Neural progenitor cell (in vitro differentiated cells): Measurements from ENCODE around the gene PCDH15. TPM values are rescaled to one million over a fixed set of nuclear protein-coding genes. Genes with fewer than 3 reads are reported as not detected.

Experiments used
- DNase-seq: peaks from one replicate; pipeline ENCODE4 v3.0.0-alpha.2; 2016; ENCODE audit warnings: low spot score
- H2AFZ ChIP-seq: fragments of 200-600 bp; sonication (generic); replicated peaks from 2 replicates; pipeline ENCODE4 v1.6.1; 2016; ENCODE audit warnings: antibody characterized with exemption
- H3F3A ChIP-seq: fragments of 200-600 bp; sonication (generic); 2 replicates; pipeline ENCODE4 v1.6.1; 2016; ENCODE audit warnings: antibody characterized with exemption, low read depth
- H3K27ac ChIP-seq: fragments of 200-600 bp; sonication (generic); 2 replicates; pipeline ENCODE4 v1.5.1; 2016; ENCODE audit warnings: mild to moderate bottlenecking
- H3K27me3 ChIP-seq: fragments of 200-600 bp; sonication (generic); 2 replicates; pipeline ENCODE4 v1.6.1; 2016; ENCODE audit warnings: mild to moderate bottlenecking, moderate library complexity
- H3K36me3 ChIP-seq: fragments of 200-600 bp; sonication (generic); 2 replicates; pipeline ENCODE4 v1.5.1; 2016
- H3K4me1 ChIP-seq: fragments of 200-600 bp; sonication (generic); 2 replicates; pipeline ENCODE4 v1.6.1; 2016; ENCODE audit warnings: mixed run types
- H3K4me2 ChIP-seq: fragments of 200-600 bp; sonication (generic); 2 replicates; pipeline ENCODE4 v1.6.1; 2016
- H3K4me3 ChIP-seq: fragments of 200-600 bp; sonication (generic); 2 replicates; pipeline ENCODE4 v1.5.1; 2016
- H3K79me2 ChIP-seq: fragments of 200-600 bp; sonication (generic); 2 replicates; pipeline ENCODE4 v1.6.1; 2016; ENCODE audit warnings: low read depth
- H3K9ac ChIP-seq: fragments of 200-600 bp; sonication (generic); 2 replicates; pipeline ENCODE4 v1.6.1; 2016
- H3K9me3 ChIP-seq: fragments of 200-600 bp; sonication (generic); 2 replicates; pipeline ENCODE4 v1.5.1; 2016; ENCODE audit warnings: low read depth
- H4K20me1 ChIP-seq: fragments of 200-600 bp; sonication (generic); 2 replicates; pipeline ENCODE4 v1.6.1; 2016; ENCODE audit warnings: low read depth
- H3K27ac Mint-ChIP-seq: 3 replicates; pipeline ENCODE4 v1.8.0; 2021; ENCODE audit warnings: mixed read lengths
- H3K27me3 Mint-ChIP-seq: 2 replicates; pipeline ENCODE4 v1.8.0; 2022; ENCODE audit warnings: low read depth, mild to moderate bottlenecking, inconsistent platforms, moderate library complexity, mixed read lengths; ENCODE audit not compliant: insufficient read depth
- H3K36me3 Mint-ChIP-seq: 3 replicates; pipeline ENCODE4 v1.8.0; 2021; ENCODE audit warnings: mixed read lengths
- H3K4me1 Mint-ChIP-seq: 3 replicates; pipeline ENCODE4 v1.8.0; 2021; ENCODE audit warnings: mixed read lengths
- H3K4me3 Mint-ChIP-seq: 3 replicates; pipeline ENCODE4 v1.8.0; 2021; ENCODE audit warnings: mild to moderate bottlenecking, moderate library complexity, mixed read lengths
- H3K9me3 Mint-ChIP-seq: 3 replicates; pipeline ENCODE4 v1.8.0; 2020; ENCODE audit warnings: mixed read lengths
- CTCF ChIP-seq: fragments of 200-600 bp; sonication (generic); IDR thresholded peaks from 2 replicates; pipeline ENCODE4 v1.5.1; 2017; ENCODE audit warnings: antibody characterized with exemption, mild to moderate bottlenecking
- EZH2 ChIP-seq: fragments of 200-600 bp; sonication (generic); IDR thresholded peaks from 2 replicates; pipeline ENCODE4 v1.6.1; 2017; ENCODE audit warnings: antibody characterized with exemption, mild to moderate bottlenecking, moderate library complexity
- EZH2phosphoT487 ChIP-seq: fragments of 200-600 bp; sonication (generic); IDR thresholded peaks from 2 replicates; pipeline ENCODE4 v1.6.1; 2017; ENCODE audit warnings: antibody characterized with exemption
- total RNA-seq: library from RNA; depleted of rRNA; stranded (reverse); fragments of >200 nt; gene quantifications from 2 replicates; pipeline ENCODE4 v1.2.3, GENCODE V29; 2015; ENCODE audit warnings: low replicate concordance

PCDH15 gene
- total RNA-seq, 1 donor from 2014 or later, result 0.17 TPM

DNA sequence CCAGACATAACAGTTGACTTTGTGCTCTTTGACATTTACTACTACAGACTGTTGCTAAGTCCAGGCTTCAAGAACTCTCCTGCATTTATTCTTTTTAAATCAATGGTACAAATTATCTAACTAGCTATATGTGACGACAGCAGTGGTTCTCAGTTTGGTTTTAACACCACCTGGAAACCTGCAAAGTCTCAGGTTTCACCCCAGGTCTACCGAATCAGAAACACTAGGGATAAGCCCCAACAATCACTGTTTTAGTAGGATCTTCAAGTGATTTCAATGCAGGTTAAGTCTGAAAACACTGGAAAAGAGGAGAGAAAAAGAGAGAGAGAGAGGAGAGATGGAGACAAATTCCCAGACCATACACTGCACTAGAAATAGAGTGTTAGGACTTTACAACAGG, 519.0 kb downstream of the PCDH15 start:
- H3K27me3 ChIP-seq, result no peaks in the 10 kb centered on the region
- H3K9ac ChIP-seq, result no peak overlapping the region
- peak overlapping the region; percentile 69 for H2AFZ ChIP-seq
- no peaks in the 10 kb centered on the region for H3K9me3 ChIP-seq
- H3K4me3 ChIP-seq, result no peak overlapping the region
- H3K4me1 ChIP-seq, result no peaks in the 10 kb centered on the region
- H4K20me1 ChIP-seq, result no peaks in the 10 kb centered on the region
- no peak for DNase-seq
- H3F3A ChIP-seq, result no peaks in the 10 kb centered on the region
- no peaks in the 10 kb centered on the region for H3K79me2 ChIP-seq
- TF ChIP-seq EZH2 (no peak), EZH2phosphoT487 (no peak), CTCF (no peak)
- Mint-ChIP-seq H3K27me3 (no peaks in the 10 kb centered on the region), H3K4me1 (no peaks in the 10 kb centered on the region), H3K27ac (no peak overlapping the region), H3K4me3 (no peak overlapping the region), H3K36me3 (no peaks in the 10 kb centered on the region), H3K9me3 (no peaks in the 10 kb centered on the region)
- H3K27ac ChIP-seq, result no peak overlapping the region
- no peaks in the 10 kb centered on the region for H3K36me3 ChIP-seq
- H3K4me2 ChIP-seq, result no peak overlapping the region

DNA sequence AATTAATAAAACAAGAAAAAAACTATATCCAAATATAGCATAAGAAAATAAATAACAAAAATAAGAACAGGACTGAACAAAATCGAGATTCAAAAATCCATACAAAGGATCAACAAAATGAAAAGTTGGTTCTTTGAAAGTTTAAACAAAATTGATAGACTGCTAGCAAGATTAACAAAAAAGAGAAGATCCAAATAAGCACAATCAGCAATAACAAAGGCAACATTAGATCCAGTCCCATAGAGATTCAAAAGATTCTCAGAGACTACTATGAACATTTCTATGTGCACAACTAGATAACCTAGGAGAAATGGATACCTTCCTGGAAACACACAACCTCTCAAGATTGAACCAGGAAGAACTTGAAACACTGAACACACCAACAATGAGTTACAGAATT, 534.6 kb downstream of the PCDH15 start:
- no peaks in the 10 kb centered on the region for H3K27me3 ChIP-seq
- no peaks in the 10 kb centered on the region for H3F3A ChIP-seq
- no peaks in the 10 kb centered on the region for H4K20me1 ChIP-seq
- no peak overlapping the region for H2AFZ ChIP-seq
- no peak overlapping the region for H3K27ac ChIP-seq
- Mint-ChIP-seq H3K4me3 (no peak overlapping the region), H3K36me3 (no peaks in the 10 kb centered on the region), H3K4me1 (no peaks in the 10 kb centered on the region), H3K27me3 (no peaks in the 10 kb centered on the region), H3K27ac (no peak overlapping the region), H3K9me3 (peaks cover 2% of the 10 kb centered on the region)
- H3K9me3 ChIP-seq, result no peaks in the 10 kb centered on the region
- DNase-seq, result no peak
- no peak for TF ChIP-seq EZH2phosphoT487
- no peak for TF ChIP-seq CTCF
- TF ChIP-seq EZH2, result no peak
- H3K4me1 ChIP-seq, result no peaks in the 10 kb centered on the region
- H3K4me3 ChIP-seq, result no peak overlapping the region
- no peaks in the 10 kb centered on the region for H3K79me2 ChIP-seq
- H3K36me3 ChIP-seq, result no peaks in the 10 kb centered on the region
- no peak overlapping the region for H3K9ac ChIP-seq
- H3K4me2 ChIP-seq, result no peak overlapping the region

GRCh38 chr10:54262726-54263125, 538.3 kb downstream of the PCDH15 start:
- H3K27me3 ChIP-seq, result no peaks in the 10 kb centered on the region
- H3K9me3 ChIP-seq, result no peaks in the 10 kb centered on the region
- no peaks in the 10 kb centered on the region for H3K4me1 Mint-ChIP-seq
- no peaks in the 10 kb centered on the region for H3K4me1 ChIP-seq
- no peaks in the 10 kb centered on the region for H3K27me3 Mint-ChIP-seq
- no peak overlapping the region for H2AFZ ChIP-seq
- peaks cover 2% of the 10 kb centered on the region for H3K9me3 Mint-ChIP-seq
- TF ChIP-seq EZH2phosphoT487 (no peak), CTCF (no peak), EZH2 (no peak)
- no peak overlapping the region for H3K27ac Mint-ChIP-seq
- no peaks in the 10 kb centered on the region for H3K36me3 ChIP-seq
- no peak overlapping the region for H3K4me2 ChIP-seq
- no peak overlapping the region for H3K4me3 ChIP-seq
- H4K20me1 ChIP-seq, result no peaks in the 10 kb centered on the region
- H3K27ac ChIP-seq, result no peak overlapping the region
- no peak for DNase-seq
- H3F3A ChIP-seq, result no peaks in the 10 kb centered on the region
- H3K4me3 Mint-ChIP-seq, result no peak overlapping the region
- H3K79me2 ChIP-seq, result no peaks in the 10 kb centered on the region
- no peak overlapping the region for H3K9ac ChIP-seq
- H3K36me3 Mint-ChIP-seq, result no peaks in the 10 kb centered on the region

DNA sequence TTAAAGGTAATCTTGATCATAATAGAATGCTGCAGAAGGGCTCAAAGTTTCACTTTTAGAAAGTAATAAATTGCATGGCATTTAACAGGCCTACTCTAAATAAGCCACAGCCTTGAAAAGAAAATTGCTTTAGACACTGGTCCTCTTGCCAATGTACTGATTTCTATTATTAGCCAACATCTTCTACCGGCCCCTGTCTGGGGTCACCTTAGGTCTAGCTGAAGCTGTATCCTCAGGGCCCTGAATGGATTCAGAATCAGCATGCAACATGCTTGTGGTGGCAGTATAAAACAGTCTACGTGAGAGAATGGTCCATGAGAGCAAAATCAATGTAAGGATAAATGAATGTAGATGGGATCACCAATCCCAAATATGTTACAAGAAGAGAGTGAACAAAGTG, 541.9 kb downstream of the PCDH15 start:
- Histone ChIP-seq H3K4me1 (no peaks in the 10 kb centered on the region), H3F3A (no peaks in the 10 kb centered on the region), H3K4me3 (no peak overlapping the region), H3K79me2 (no peaks in the 10 kb centered on the region), H3K9ac (no peak overlapping the region), H3K27ac (no peak overlapping the region), H3K4me2 (no peak overlapping the region), H3K9me3 (no peaks in the 10 kb centered on the region), H4K20me1 (no peaks in the 10 kb centered on the region), H3K27me3 (no peaks in the 10 kb centered on the region), H3K36me3 (no peaks in the 10 kb centered on the region), H2AFZ (no peak overlapping the region)
- Mint-ChIP-seq H3K9me3 (no peaks in the 10 kb centered on the region), H3K4me3 (no peak overlapping the region), H3K4me1 (no peaks in the 10 kb centered on the region), H3K27ac (no peak overlapping the region), H3K36me3 (no peaks in the 10 kb centered on the region), H3K27me3 (no peaks in the 10 kb centered on the region)
- no peak for DNase-seq
- TF ChIP-seq CTCF (no peak), EZH2phosphoT487 (no peak), EZH2 (no peak)
